GM21526 (cell line): Measurements from ENCODE around the gene BTRC.
"Not testable (repeated sequence)": the region's sequence is repeated elsewhere in the genome, so short reads cannot be mapped to it uniquely, and the experiment has no call there.

ENCODE experiments used
- ATAC-seq: cut with Tn5 transposase; IDR thresholded peaks from one replicate; pipeline ENCODE4 v1.9.1; 2021; ENCODE audit warnings: moderate library complexity; ENCODE audit not compliant: unreplicated experiment, low FRiP score

Gene BTRC

DNA sequence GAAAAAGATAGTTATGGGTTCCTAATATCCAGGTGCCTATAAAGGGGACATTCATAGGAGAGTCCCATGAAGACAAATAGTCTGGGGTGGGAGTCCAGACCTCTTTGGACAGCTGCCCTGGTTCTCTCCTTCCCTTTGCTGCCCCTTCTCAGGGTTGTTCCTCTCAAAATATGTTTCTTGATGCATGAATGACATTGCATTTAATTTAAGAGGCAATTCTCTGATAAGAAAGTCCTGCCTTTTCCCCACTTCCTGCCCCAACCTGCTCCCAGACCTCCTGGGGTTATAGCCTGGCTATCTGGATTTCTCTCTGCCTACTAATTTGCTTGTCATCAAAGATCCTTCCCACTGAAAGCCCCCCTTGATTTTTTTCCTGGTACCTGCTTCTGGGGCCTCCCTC lies 12.5 kb upstream of the BTRC start:
- no peak for ATAC-seq

DNA sequence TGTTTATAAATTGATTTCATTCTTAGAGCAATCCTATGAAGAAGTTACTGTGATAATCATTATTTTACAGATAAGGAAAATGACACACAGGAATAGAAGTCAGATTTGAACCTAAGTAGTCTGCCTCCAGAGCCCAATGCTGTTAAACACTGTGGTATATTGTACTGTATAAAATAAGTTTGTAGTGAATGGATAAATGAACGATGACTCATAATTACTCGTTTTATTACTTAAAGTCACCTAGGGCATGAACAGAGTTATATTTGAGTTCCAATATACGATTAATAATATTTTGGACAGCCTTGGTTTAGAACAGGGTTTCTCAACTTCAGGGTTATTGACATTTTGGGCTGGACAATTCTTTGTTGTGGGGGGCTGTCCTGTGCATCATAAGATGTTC lies 7.8 kb upstream of the BTRC start:
- ATAC-seq: no peak

GRCh38 chr10:101351017-101351416 lies 2.9 kb upstream of the BTRC start:
- no peak for ATAC-seq

DNA sequence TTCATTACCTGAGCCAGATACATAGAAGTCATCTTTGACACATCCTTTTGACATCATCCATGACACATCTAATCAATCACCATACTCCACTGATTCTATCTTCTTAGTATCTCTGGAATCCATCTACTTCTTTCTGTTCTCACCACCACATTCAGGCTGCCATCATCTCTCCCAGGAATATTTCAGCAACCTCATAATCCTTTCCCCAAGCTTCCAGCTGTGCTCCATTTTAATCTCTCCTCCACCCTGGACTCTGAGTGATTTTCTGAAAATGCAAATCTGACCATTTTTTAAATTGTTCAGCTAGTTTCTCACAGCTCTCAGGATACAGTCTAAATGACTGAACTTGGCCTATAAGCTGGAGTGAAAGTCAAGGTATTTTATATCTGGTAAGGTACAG lies 2.5 kb upstream of the BTRC start:
- no peak for ATAC-seq

- ATAC-seq: not testable (repeated sequence)
These were observed 1.1 kb upstream of the BTRC start for GRCh38 chr10:101352857-101353256.

DNA sequence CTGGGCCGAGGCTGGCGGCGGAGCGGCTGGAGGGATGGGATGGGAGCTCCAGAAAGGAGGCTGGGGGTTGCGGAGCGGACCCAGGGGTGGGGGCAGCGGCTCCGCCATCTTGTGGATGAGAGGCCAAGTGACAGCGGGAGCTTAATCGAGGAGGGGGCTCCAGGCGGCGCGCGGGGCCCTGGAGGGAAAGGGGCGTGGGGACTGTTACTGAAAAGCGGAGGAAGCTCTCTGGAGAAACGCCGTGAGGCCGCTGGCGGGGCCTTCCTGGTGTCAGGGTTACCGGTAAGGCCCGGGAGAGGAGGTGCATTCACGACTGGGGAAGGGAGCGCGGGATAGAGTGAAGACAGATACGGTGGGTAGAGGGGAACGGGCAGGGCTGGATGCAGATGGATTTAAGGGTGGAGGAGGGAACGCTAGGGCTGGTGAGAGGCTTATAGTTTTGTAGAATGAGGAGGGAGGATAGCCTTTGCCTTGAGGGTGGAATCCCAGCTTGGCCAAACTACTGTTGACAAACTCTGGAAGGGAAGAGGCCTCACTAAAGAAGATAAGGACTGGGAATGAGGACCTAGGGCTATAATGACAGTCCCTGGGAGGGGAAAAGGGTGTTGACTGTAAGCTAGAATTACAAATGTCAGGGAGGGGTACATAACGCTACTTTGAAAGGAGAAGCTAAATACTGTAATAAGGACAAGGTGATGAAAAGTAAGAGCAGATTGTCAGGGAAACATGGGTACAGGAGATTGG lies 535 bp downstream of the BTRC start:
- peak; percentile 37 for ATAC-seq

- no peak for ATAC-seq
These were observed 1.2 kb downstream of the BTRC start for GRCh38 chr10:101355072-101355706.

DNA sequence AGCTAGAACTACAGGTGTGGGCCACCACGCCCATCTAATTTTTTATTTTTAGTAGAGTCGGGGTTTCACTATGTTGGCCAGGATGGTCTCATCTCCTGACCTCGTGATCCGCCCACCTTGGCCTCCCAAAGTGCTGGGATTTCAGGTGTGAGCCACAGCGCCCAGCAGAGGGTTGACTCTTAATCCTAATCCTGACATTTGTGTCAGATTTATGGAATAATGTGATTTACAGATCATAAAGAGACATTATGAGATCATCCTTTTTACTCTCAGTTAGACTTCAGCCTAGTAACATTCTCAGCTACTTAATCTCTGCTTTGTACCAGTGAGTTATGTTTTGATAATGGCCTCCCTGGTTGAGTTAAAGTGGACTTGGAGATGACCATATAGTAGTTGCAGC lies 2.2 kb downstream of the BTRC start:
- no peak for ATAC-seq

GRCh38 chr10:101357958-101358357 lies 4.0 kb downstream of the BTRC start:
- no peak for ATAC-seq

DNA sequence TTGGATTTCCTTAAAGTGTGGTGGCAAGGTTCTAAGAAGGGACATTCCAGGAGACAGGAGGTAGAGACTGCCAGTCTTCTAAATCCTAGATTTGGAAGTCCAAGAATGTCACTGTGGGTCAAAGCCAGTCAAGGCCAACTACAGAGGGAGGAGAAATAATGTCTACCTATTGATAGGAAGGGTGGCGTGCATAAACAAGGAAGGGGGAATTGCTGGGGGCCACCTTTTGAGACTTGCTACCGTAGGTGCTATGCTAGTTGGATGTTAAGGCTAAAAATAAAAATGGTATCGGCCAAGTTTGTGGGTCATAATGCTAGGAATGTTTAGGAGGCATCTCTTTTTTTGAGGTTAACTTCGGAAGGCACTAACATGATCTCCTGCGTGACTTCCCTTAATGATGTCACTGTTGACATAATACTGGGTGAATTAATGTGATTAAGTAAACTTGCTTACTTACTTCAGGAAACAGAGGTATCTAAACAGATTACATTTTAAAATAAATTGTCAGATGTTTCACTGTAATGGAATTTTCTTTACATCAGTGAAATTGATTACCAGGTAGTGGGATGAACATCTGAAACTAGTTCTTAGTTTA lies 4.8 kb downstream of the BTRC start:
- no peak for ATAC-seq

- ATAC-seq: not testable (repeated sequence)
These were observed 6.1 kb downstream of the BTRC start for GRCh38 chr10:101360090-101360489.

DNA sequence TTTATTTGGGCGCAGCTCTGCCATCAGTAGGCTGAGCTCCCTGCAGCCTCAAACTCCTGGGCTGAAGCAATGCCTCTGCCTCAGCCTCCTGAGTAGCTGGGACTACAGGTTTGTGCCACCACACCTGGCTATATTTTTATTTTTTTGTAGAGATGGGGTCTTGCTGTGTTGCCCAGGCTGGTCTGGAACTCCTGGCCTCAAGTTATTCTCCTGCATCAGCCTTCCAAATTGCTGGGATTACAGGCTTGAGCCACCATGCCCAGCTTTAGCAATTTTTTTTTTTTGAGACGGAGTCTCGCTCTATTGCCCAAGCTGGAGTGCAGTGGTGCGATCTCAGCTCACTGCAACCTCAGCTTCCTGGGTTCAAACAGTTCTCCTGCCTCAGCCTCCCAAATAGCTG lies 6.9 kb downstream of the BTRC start:
- ATAC-seq: not testable (repeated sequence)

DNA sequence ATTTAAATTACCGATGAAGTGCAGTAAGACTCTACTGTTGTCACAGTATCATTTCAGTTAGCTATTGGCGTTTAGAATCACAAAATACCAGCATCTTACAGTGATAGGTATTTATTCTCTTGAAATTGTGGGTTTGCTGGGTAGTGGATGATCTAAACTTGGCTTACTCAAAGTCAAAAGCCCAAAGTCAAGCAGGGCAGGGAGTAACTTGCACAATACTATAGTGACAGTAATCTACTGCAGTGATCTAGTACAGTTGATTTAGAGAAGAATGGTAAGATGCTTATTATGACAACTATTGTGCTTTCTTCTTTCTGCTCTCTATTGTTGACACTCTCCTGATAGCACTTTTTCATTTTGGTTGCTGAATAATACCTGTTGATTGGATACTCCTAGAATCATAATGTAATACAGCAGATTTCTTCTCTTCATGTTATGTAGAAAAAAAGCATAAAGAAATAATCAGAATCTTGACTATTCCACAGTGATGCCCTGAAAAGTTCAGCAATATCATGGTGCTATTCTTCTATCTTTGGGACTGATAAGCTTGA lies 10.0 kb downstream of the BTRC start:
- ATAC-seq: no peak

DNA sequence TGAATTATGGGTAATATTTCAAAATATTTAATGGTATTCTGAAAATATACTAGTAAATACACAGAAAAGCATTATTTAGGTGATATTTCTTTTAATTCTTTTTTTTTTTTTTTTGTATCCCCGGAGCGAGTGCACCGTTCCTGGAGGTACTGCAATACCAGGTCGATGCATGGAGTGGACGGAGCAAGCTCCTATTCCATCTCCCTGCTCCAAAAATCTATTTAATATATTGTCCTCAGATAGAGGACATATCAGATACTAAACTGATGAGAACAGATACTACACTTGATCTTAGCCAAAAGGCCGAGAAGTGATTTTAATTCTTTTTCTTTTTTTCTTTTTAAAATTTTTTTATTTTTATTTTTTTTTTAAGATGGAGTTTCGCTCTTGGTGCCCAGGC lies 10.8 kb downstream of the BTRC start:
- no peak for ATAC-seq

- no peak for ATAC-seq
These were observed 13.8 kb downstream of the BTRC start for GRCh38 chr10:101367569-101368453.

DNA sequence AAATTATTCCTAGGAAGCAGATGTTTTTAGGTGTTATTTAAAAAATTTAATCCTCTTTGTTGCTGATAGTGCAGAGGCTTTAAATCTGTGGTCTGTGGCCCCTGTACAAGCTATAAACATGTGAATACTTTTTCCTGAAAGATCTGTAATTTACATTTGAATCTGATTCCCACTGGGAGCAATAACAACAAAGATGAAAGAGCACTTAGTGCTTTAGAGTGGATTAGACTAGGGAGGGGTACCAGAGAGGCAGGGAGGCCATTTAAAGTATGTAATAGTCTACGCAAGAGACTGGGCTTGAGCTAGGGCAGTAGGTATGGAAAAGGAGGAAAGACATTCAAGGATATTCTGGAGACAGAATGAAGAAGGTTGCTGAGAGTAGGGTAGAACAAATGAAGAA lies 19.1 kb downstream of the BTRC start:
- ATAC-seq: no peak

GRCh38 chr10:101373993-101374392 lies 20.0 kb downstream of the BTRC start:
- not testable (repeated sequence) for ATAC-seq

DNA sequence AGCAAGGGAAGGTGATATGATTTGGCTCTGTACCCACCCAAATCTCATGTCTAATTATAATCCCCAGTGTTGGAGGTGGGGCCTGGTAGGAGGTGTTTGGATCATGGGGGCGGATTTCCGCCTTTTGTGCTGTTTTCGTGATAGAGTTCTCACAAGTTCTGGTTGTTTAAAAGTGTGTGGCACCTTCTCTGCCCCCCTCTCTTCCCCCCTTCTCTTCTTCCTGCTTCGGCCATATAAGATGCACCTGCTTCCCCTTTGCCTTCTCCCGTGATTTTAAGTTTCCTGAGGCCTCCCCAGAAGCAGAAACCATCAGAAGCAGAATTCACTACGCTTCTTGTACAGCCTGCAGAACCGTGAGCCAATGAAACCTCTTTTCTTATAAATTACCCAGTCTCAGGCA lies 21.1 kb downstream of the BTRC start:
- no peak for ATAC-seq

DNA sequence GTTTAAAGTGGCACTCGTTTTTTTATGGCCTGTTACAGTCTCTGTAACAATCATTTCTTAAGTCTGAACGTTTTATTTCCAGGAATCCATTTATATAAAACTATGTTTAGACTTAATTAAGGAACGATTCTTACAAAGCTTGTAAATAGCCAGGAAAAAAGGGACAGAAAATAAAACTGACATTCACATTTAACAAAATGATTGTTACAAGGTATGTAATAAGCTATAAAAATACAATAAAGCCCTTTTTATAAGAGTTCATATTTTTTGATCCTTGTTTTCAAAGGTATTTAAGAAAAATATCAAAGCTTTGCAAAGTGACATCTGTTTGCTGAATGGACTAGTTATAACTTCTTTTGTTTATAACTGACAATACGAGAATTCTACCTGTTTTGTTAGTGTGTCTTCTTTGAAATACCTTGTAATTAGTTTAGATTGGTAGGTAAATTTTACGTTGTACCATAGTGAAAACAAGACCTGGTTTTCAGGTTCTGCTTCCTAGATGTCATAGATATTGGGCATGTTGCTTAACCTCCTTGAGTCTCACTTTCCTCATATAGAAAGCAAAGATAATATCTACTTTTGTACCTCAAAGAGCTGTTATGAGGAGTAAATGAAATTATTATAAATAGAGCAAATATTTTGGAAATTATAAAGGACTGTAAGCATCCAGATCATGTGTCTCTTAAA lies 25.8 kb downstream of the BTRC start:
- ATAC-seq: no peak

GRCh38 chr10:101380353-101381017 lies 26.5 kb downstream of the BTRC start:
- ATAC-seq: no peak
